Endothelial cell of umbilical vein (primary cell): ENCODE results near the gene ETV6. TPM values are rescaled to one million over a fixed set of nuclear protein-coding genes. Genes with fewer than 3 reads are reported as not detected.

Experiments
- BruUV-seq: library from RNA; stranded (reverse); fragments of 400-500 nt; replicated peaks from 2 replicates; lab custom pipeline; 2021; lab: Mats Ljungman, UMichigan
- CTCF ChIA-PET: fragments of 300-600, 350-600 bp; sonication (Branson Sonifier 250); formaldehyde crosslinking; loops from one replicate; lab custom pipeline; 2021; ENCODE audit warnings: antibody characterized with exemption, inconsistent platforms; lab: Charles Lee
- POLR2A ChIA-PET: fragments of 300-600, 350-600 bp; sonication (Branson Sonifier 250); formaldehyde crosslinking; loops from one replicate; lab custom pipeline; 2021; ENCODE audit warnings: antibody characterized with exemption, inconsistent platforms; lab: Charles Lee
- DNase-seq: peaks from one replicate; pipeline ENCODE4 v3.0.0-alpha.2; 2011; ENCODE audit warnings: low read depth, low spot score
- FAIRE-seq: peaks from 2 replicates; lab custom pipeline; 2011; peaks lifted over from hg19 to GRCh38; lab: Jason Lieb, UNC
- H2AFZ ChIP-seq: 2 replicates; pipeline ENCODE4 v1.6.0; 2012; ENCODE audit warnings: low read depth, low read length, control low read depth, inconsistent platforms
- H3K27ac ChIP-seq: 2 replicates; pipeline ENCODE4 v1.5.1; 2011; ENCODE audit warnings: low read depth, mild to moderate bottlenecking, control low read depth, low read length, moderate library complexity; ENCODE audit not compliant: insufficient read depth
- H3K27me3 ChIP-seq, 2 experiments: 2 replicates each; pipeline versions ENCODE4 v1.6.0 to v1.6.1; 2011; ENCODE audit warnings: low read length in 2 of 2, mixed read lengths in 1 of 2; ENCODE audit not compliant: control insufficient read depth in 2 of 2, insufficient read depth in 2 of 2
- H3K36me3 ChIP-seq, 2 experiments: 2 replicates in 1 of 2; 3 replicates in 1 of 2; pipeline ENCODE4 v1.5.1; 2011; ENCODE audit warnings: low read length in 2 of 2, mild to moderate bottlenecking in 1 of 2, moderate library complexity in 1 of 2; ENCODE audit not compliant: control insufficient read depth in 2 of 2, insufficient read depth in 2 of 2; ENCODE audit errors: extremely low read depth in 1 of 2
- H3K4me1 ChIP-seq: 3 replicates; pipeline ENCODE4 v1.5.1; 2011; ENCODE audit warnings: mild to moderate bottlenecking, low read length; ENCODE audit not compliant: control insufficient read depth, insufficient read depth; ENCODE audit errors: extremely low read depth
- H3K4me2 ChIP-seq: 2 replicates; pipeline ENCODE4 v1.6.1; 2011; ENCODE audit warnings: low read length, control low read depth, mixed read lengths; ENCODE audit not compliant: insufficient read depth
- H3K4me3 ChIP-seq, 3 experiments: fragments of 200-600 bp in 1 of 3; sonication (generic), shearing (Covaris generic) in 1 of 3; replicated peaks in 1 of 3; 2 replicates each; pipeline ENCODE4 v1.5.1; 2011 to 2016; ENCODE audit warnings: control low read depth in 3 of 3, low read length in 3 of 3, mild to moderate bottlenecking in 2 of 3, inconsistent platforms in 1 of 3, low read depth in 1 of 3, moderate library complexity in 1 of 3; ENCODE audit not compliant: insufficient read depth in 1 of 3
- H3K79me2 ChIP-seq: 2 replicates; pipeline ENCODE4 v1.6.0; 2012; ENCODE audit warnings: low read length, inconsistent platforms; ENCODE audit not compliant: control insufficient read depth, insufficient read depth
- H3K9ac ChIP-seq: replicated peaks from 2 replicates; pipeline ENCODE3; 2011; ENCODE audit warnings: low read length, control low read depth; ENCODE audit not compliant: insufficient read depth; ENCODE audit errors: extremely low read depth
- H3K9me1 ChIP-seq: replicated peaks from 3 replicates; pipeline ENCODE4 v1.6.0; 2011; ENCODE audit warnings: mild to moderate bottlenecking, low read length; ENCODE audit not compliant: control insufficient read depth, insufficient read depth; ENCODE audit errors: extremely low read depth
- H3K9me3 ChIP-seq: replicated peaks from 2 replicates; pipeline ENCODE4 v1.5.1; 2012; ENCODE audit warnings: low read length, inconsistent platforms; ENCODE audit not compliant: control insufficient read depth, insufficient read depth
- H4K20me1 ChIP-seq: replicated peaks from 2 replicates; pipeline ENCODE3; 2011; ENCODE audit warnings: mild to moderate bottlenecking, low read length; ENCODE audit not compliant: control insufficient read depth, insufficient read depth; ENCODE audit errors: extremely low read depth
- EZH2 ChIP-seq: IDR thresholded peaks from 2 replicates; pipeline ENCODE4 v1.6.1; 2012; ENCODE audit warnings: borderline replicate concordance, low read depth, mild to moderate bottlenecking, moderate library complexity, low read length, inconsistent platforms; ENCODE audit not compliant: severe bottlenecking
- FOS ChIP-seq: IDR thresholded peaks from 2 replicates; pipeline ENCODE4 v1.6.1; 2011; ENCODE audit warnings: mild to moderate bottlenecking, low read length, moderate library complexity, borderline replicate concordance; ENCODE audit not compliant: insufficient read depth
- GATA2 ChIP-seq: IDR thresholded peaks from 2 replicates; pipeline ENCODE4 v1.7.0; 2011; ENCODE audit warnings: low read depth, mild to moderate bottlenecking, moderate library complexity, mixed read lengths, low read length; ENCODE audit not compliant: insufficient read length, insufficient read depth
- JUN ChIP-seq: IDR thresholded peaks from 2 replicates; pipeline ENCODE4 v1.6.1; 2011; ENCODE audit warnings: borderline replicate concordance, low read depth; ENCODE audit not compliant: insufficient read length, insufficient read depth
- MYC ChIP-seq: IDR thresholded peaks from one replicate; pipeline ENCODE4 v1.6.1; 2011; ENCODE audit warnings: mild to moderate bottlenecking, low read depth, low read length
- POLR2A ChIP-seq: IDR thresholded peaks from 2 replicates; pipeline ENCODE4 v1.6.1; 2012; ENCODE audit warnings: low read depth, mild to moderate bottlenecking, control low read depth, low read length
- POLR2AphosphoS5 ChIP-seq: IDR thresholded peaks from 2 replicates; pipeline ENCODE4 v1.6.1; 2012; ENCODE audit warnings: low read depth, mild to moderate bottlenecking, control low read depth, low read length, moderate library complexity; ENCODE audit not compliant: insufficient read depth
- dilution Hi-C: fragments of 300-500 bp; cut with MboI; formaldehyde crosslinking; loops from one replicate; pipeline ENCODE4 v1.15.0; 2019; ENCODE audit warnings: low sequenced_read_pairs; ENCODE audit not compliant: extremely low pct_ligation_motif_present
- intact Hi-C: fragments of 100-400 bp; cut with micrococcal nuclease; formaldehyde crosslinking; loops from one replicate; pipeline ENCODE4 v1.10.0; 2022
- polyA plus RNA-seq, 4 experiments: library from polyadenylated mRNA; depleted of rRNA in 3 of 4; stranded (reverse) in 3 of 4; unstranded in 1 of 4; fragments of >200 nt; gene quantifications; 2 replicates each; pipeline versions ENCODE4 v1.2.1 to v1.2.3, GENCODE V29; 2011 to 2012; ENCODE audit warnings: missing spikeins in 1 of 4
- total RNA-seq: library from RNA; stranded (reverse); gene quantifications from 2 replicates; pipeline ENCODE4 v1.2.3, GENCODE V29; 2021
- TF ChIP-seq, protein P1 (sequence below): IDR thresholded peaks from 2 replicates; pipeline ENCODE4 v1.6.1; 2011; ENCODE audit not compliant: insufficient read depth, insufficient read length
- TF ChIP-seq, protein P2 (sequence below), 2 donors: IDR thresholded peaks; 1 replicate in 1 of 2; 2 replicates in 1 of 2; pipeline ENCODE4 v1.5.1; 2011; ENCODE audit warnings: low read length in 2 of 2, mild to moderate bottlenecking in 2 of 2, moderate library complexity in 2 of 2, control low read depth in 1 of 2, inconsistent platforms in 1 of 2, low read depth in 1 of 2; ENCODE audit not compliant: insufficient read depth in 1 of 2; ENCODE audit errors: extremely low read depth in 1 of 2

The ETV6 gene
- total and polyA plus RNA-seq, 2 donors (not counting 3 experiments of a cell fraction or from before 2014, with no cell fraction given), result 15.9 to 57.1 TPM

DNA sequence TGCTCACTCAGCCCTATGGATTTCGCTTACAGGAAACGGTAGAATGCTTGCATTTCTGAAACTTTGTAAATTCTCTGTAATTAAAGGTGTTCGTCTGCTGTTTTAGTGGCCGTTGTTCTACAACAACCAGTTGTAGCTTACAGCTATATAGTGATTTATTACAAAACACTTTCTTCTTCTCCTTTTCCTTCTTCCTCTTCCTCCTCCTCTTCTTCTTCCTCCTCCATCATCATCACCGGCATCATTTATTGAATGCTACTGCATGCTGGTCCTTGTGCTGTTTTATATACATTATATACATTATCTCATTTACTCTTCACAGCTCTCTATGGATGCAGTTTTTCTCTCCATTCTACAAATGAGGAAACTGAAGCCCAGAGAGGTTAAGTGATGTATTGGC lies 6.4 kb downstream of the ETV6 start:
- dilution Hi-C loops (no loop called here), intact Hi-C loops (no loop called here)
- Histone ChIP-seq H2AFZ (no peak overlapping the region), H3K27me3 (no peaks in the 10 kb centered on the region), H3K9ac (no peak overlapping the region), H4K20me1 (peaks cover 10% of the 10 kb centered on the region), H3K9me1 (no peaks in the 10 kb centered on the region), H3K4me1 (peaks cover 32% of the 10 kb centered on the region), H3K36me3 (peaks cover 2% of the 10 kb centered on the region in 2 experiments), H3K4me2 (no peak overlapping the region), H3K9me3 (no peaks in the 10 kb centered on the region), H3K79me2 (peaks cover 99% of the 10 kb centered on the region), H3K27ac (no peak overlapping the region), H3K4me3 (no peak overlapping the region)
- ChIA-PET POLR2A (no interaction called here), CTCF (interaction anchor here (1.4 kb wide), 1 partner anchor 105 kb away, joined by 5 read pairs; no protein-coding TSS in a partner anchor)
- no TSS peak for BruUV-seq
- FAIRE-seq (no peak), DNase-seq (no peak)
- TF ChIP-seq POLR2AphosphoS5 (no peak), GATA2 (no peak), FOS (no peak), MYC (no peak), JUN (no peak), EZH2 (no peak), POLR2A (no peak)
- TF ChIP-seq, protein P1, sequence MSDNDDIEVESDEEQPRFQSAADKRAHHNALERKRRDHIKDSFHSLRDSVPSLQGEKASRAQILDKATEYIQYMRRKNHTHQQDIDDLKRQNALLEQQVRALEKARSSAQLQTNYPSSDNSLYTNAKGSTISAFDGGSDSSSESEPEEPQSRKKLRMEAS, result no peak
- TF ChIP-seq, protein P2, sequence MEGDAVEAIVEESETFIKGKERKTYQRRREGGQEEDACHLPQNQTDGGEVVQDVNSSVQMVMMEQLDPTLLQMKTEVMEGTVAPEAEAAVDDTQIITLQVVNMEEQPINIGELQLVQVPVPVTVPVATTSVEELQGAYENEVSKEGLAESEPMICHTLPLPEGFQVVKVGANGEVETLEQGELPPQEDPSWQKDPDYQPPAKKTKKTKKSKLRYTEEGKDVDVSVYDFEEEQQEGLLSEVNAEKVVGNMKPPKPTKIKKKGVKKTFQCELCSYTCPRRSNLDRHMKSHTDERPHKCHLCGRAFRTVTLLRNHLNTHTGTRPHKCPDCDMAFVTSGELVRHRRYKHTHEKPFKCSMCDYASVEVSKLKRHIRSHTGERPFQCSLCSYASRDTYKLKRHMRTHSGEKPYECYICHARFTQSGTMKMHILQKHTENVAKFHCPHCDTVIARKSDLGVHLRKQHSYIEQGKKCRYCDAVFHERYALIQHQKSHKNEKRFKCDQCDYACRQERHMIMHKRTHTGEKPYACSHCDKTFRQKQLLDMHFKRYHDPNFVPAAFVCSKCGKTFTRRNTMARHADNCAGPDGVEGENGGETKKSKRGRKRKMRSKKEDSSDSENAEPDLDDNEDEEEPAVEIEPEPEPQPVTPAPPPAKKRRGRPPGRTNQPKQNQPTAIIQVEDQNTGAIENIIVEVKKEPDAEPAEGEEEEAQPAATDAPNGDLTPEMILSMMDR (IDR thresholded peaks at IDR 0.05; ENCODE audit: extremely low read depth in 1 of 2, insufficient read depth in 1 of 2, low read depth in 1 of 2, low read length in 2 of 2), result no peak
